Stimulated activated CD8-positive, alpha-beta memory T cell treated with anti-CD3 and anti-CD28 coated beads, Interleukin-12 subunit alpha, Interleukin-12 subunit beta, amount 100 ng/mL, for 24 hours (primary cell): Measurements from ENCODE around the gene PTCH1.

Experiments
- DNase-seq: peaks from one replicate; pipeline ENCODE4 v3.0.0-alpha.2; 2020; ENCODE audit errors: extremely low read depth

PTCH1 gene

GRCh38 chr9:95440447-95440846 is 76.3 kb downstream of the PTCH1 start:
- no peak for DNase-seq

GRCh38 chr9:95438561-95439357 is 78.0 kb downstream of the PTCH1 start:
- DNase-seq, result no peak

- DNase-seq, result no peak
Observed at GRCh38 chr9:95437559-95437958, 79.2 kb downstream of the PTCH1 start.

GRCh38 chr9:95436416-95436815 is 80.4 kb downstream of the PTCH1 start:
- no peak for DNase-seq

- no peak for DNase-seq
Observed at GRCh38 chr9:95435074-95435728, 81.6 kb downstream of the PTCH1 start.

- DNase-seq, result no peak
Observed at GRCh38 chr9:95434116-95435073, 82.4 kb downstream of the PTCH1 start.

- DNase-seq, result no peak
Observed at GRCh38 chr9:95433096-95433819, 83.5 kb downstream of the PTCH1 start.

GRCh38 chr9:95431286-95431685 is 85.5 kb downstream of the PTCH1 start:
- DNase-seq, result no peak

GRCh38 chr9:95429948-95430620 is 86.7 kb downstream of the PTCH1 start:
- DNase-seq, result no peak

GRCh38 chr9:95429096-95429495 is 87.7 kb downstream of the PTCH1 start:
- no peak for DNase-seq

- DNase-seq, result no peak
Observed at GRCh38 chr9:95425910-95426551, 90.7 kb downstream of the PTCH1 start.

- DNase-seq, result no peak
Observed at GRCh38 chr9:95422650-95423049, 94.1 kb downstream of the PTCH1 start.

GRCh38 chr9:95420518-95420917 is 96.3 kb downstream of the PTCH1 start:
- no peak for DNase-seq

GRCh38 chr9:95419444-95419843 is 97.3 kb downstream of the PTCH1 start:
- DNase-seq, result no peak

- no peak for DNase-seq
Observed at GRCh38 chr9:95415158-95415557, 101.6 kb downstream of the PTCH1 start.

- no peak for DNase-seq
Observed at GRCh38 chr9:95413793-95414192, 103.0 kb downstream of the PTCH1 start.

- no peak for DNase-seq
Observed at GRCh38 chr9:95411054-95411892, 105.5 kb downstream of the PTCH1 start.

- DNase-seq, result no peak
Observed at GRCh38 chr9:95409650-95410426, 106.9 kb downstream of the PTCH1 start.

GRCh38 chr9:95407524-95407923 is 109.2 kb downstream of the PTCH1 start:
- no peak for DNase-seq
